Endothelial cell of umbilical vein (primary cell): ENCODE data around the gene TSC22D3. TPM values are rescaled to one million over a fixed set of nuclear protein-coding genes. Genes with fewer than 3 reads are reported as not detected.

ENCODE experiments used
- BruUV-seq: library from RNA; stranded (reverse); fragments of 400-500 nt; replicated peaks from 2 replicates; lab custom pipeline; 2021; lab: Mats Ljungman, UMichigan
- CTCF ChIA-PET: fragments of 300-600, 350-600 bp; sonication (Branson Sonifier 250); formaldehyde crosslinking; loops from one replicate; lab custom pipeline; 2021; ENCODE audit warnings: antibody characterized with exemption, inconsistent platforms; lab: Charles Lee
- POLR2A ChIA-PET: fragments of 300-600, 350-600 bp; sonication (Branson Sonifier 250); formaldehyde crosslinking; loops from one replicate; lab custom pipeline; 2021; ENCODE audit warnings: antibody characterized with exemption, inconsistent platforms; lab: Charles Lee
- DNase-seq: peaks from one replicate; pipeline ENCODE4 v3.0.0-alpha.2; 2011; ENCODE audit warnings: low read depth, low spot score
- FAIRE-seq: peaks from 2 replicates; lab custom pipeline; 2011; peaks lifted over from hg19 to GRCh38; lab: Jason Lieb, UNC
- H2AFZ ChIP-seq: 2 replicates; pipeline ENCODE4 v1.6.0; 2012; ENCODE audit warnings: low read depth, low read length, control low read depth, inconsistent platforms
- H3K27ac ChIP-seq: 2 replicates; pipeline ENCODE4 v1.5.1; 2011; ENCODE audit warnings: low read depth, mild to moderate bottlenecking, control low read depth, low read length, moderate library complexity; ENCODE audit not compliant: insufficient read depth
- H3K27me3 ChIP-seq, 2 experiments: 2 replicates each; pipeline versions ENCODE4 v1.6.0 to v1.6.1; 2011; ENCODE audit warnings: low read length in 2 of 2, mixed read lengths in 1 of 2; ENCODE audit not compliant: control insufficient read depth in 2 of 2, insufficient read depth in 2 of 2
- H3K36me3 ChIP-seq, 2 experiments: 2 replicates in 1 of 2; 3 replicates in 1 of 2; pipeline ENCODE4 v1.5.1; 2011; ENCODE audit warnings: low read length in 2 of 2, mild to moderate bottlenecking in 1 of 2, moderate library complexity in 1 of 2; ENCODE audit not compliant: control insufficient read depth in 2 of 2, insufficient read depth in 2 of 2; ENCODE audit errors: extremely low read depth in 1 of 2
- H3K4me1 ChIP-seq: 3 replicates; pipeline ENCODE4 v1.5.1; 2011; ENCODE audit warnings: mild to moderate bottlenecking, low read length; ENCODE audit not compliant: control insufficient read depth, insufficient read depth; ENCODE audit errors: extremely low read depth
- H3K4me2 ChIP-seq: 2 replicates; pipeline ENCODE4 v1.6.1; 2011; ENCODE audit warnings: low read length, control low read depth, mixed read lengths; ENCODE audit not compliant: insufficient read depth
- H3K4me3 ChIP-seq, 3 experiments: fragments of 200-600 bp in 1 of 3; sonication (generic), shearing (Covaris generic) in 1 of 3; replicated peaks in 1 of 3; 2 replicates each; pipeline ENCODE4 v1.5.1; 2011 to 2016; ENCODE audit warnings: control low read depth in 3 of 3, low read length in 3 of 3, mild to moderate bottlenecking in 2 of 3, inconsistent platforms in 1 of 3, low read depth in 1 of 3, moderate library complexity in 1 of 3; ENCODE audit not compliant: insufficient read depth in 1 of 3
- H3K79me2 ChIP-seq: 2 replicates; pipeline ENCODE4 v1.6.0; 2012; ENCODE audit warnings: low read length, inconsistent platforms; ENCODE audit not compliant: control insufficient read depth, insufficient read depth
- H3K9ac ChIP-seq: replicated peaks from 2 replicates; pipeline ENCODE3; 2011; ENCODE audit warnings: low read length, control low read depth; ENCODE audit not compliant: insufficient read depth; ENCODE audit errors: extremely low read depth
- H3K9me1 ChIP-seq: replicated peaks from 3 replicates; pipeline ENCODE4 v1.6.0; 2011; ENCODE audit warnings: mild to moderate bottlenecking, low read length; ENCODE audit not compliant: control insufficient read depth, insufficient read depth; ENCODE audit errors: extremely low read depth
- H3K9me3 ChIP-seq: replicated peaks from 2 replicates; pipeline ENCODE4 v1.5.1; 2012; ENCODE audit warnings: low read length, inconsistent platforms; ENCODE audit not compliant: control insufficient read depth, insufficient read depth
- H4K20me1 ChIP-seq: replicated peaks from 2 replicates; pipeline ENCODE3; 2011; ENCODE audit warnings: mild to moderate bottlenecking, low read length; ENCODE audit not compliant: control insufficient read depth, insufficient read depth; ENCODE audit errors: extremely low read depth
- CTCF ChIP-seq, 2 donors: IDR thresholded peaks; 1 replicate in 1 of 2; 2 replicates in 1 of 2; pipeline ENCODE4 v1.5.1; 2011; ENCODE audit warnings: low read length in 2 of 2, mild to moderate bottlenecking in 2 of 2, moderate library complexity in 2 of 2, control low read depth in 1 of 2, inconsistent platforms in 1 of 2, low read depth in 1 of 2; ENCODE audit not compliant: insufficient read depth in 1 of 2; ENCODE audit errors: extremely low read depth in 1 of 2
- EZH2 ChIP-seq: IDR thresholded peaks from 2 replicates; pipeline ENCODE4 v1.6.1; 2012; ENCODE audit warnings: borderline replicate concordance, low read depth, mild to moderate bottlenecking, moderate library complexity, low read length, inconsistent platforms; ENCODE audit not compliant: severe bottlenecking
- FOS ChIP-seq: IDR thresholded peaks from 2 replicates; pipeline ENCODE4 v1.6.1; 2011; ENCODE audit warnings: mild to moderate bottlenecking, low read length, moderate library complexity, borderline replicate concordance; ENCODE audit not compliant: insufficient read depth
- GATA2 ChIP-seq: IDR thresholded peaks from 2 replicates; pipeline ENCODE4 v1.7.0; 2011; ENCODE audit warnings: low read depth, mild to moderate bottlenecking, moderate library complexity, mixed read lengths, low read length; ENCODE audit not compliant: insufficient read length, insufficient read depth
- JUN ChIP-seq: IDR thresholded peaks from 2 replicates; pipeline ENCODE4 v1.6.1; 2011; ENCODE audit warnings: borderline replicate concordance, low read depth; ENCODE audit not compliant: insufficient read length, insufficient read depth
- MAX ChIP-seq: IDR thresholded peaks from 2 replicates; pipeline ENCODE4 v1.6.1; 2011; ENCODE audit not compliant: insufficient read depth, insufficient read length
- MYC ChIP-seq: IDR thresholded peaks from one replicate; pipeline ENCODE4 v1.6.1; 2011; ENCODE audit warnings: mild to moderate bottlenecking, low read depth, low read length
- POLR2A ChIP-seq: IDR thresholded peaks from 2 replicates; pipeline ENCODE4 v1.6.1; 2012; ENCODE audit warnings: low read depth, mild to moderate bottlenecking, control low read depth, low read length
- POLR2AphosphoS5 ChIP-seq: IDR thresholded peaks from 2 replicates; pipeline ENCODE4 v1.6.1; 2012; ENCODE audit warnings: low read depth, mild to moderate bottlenecking, control low read depth, low read length, moderate library complexity; ENCODE audit not compliant: insufficient read depth
- dilution Hi-C: fragments of 300-500 bp; cut with MboI; formaldehyde crosslinking; loops from one replicate; pipeline ENCODE4 v1.15.0; 2019; ENCODE audit warnings: low sequenced_read_pairs; ENCODE audit not compliant: extremely low pct_ligation_motif_present
- intact Hi-C: fragments of 100-400 bp; cut with micrococcal nuclease; formaldehyde crosslinking; loops from one replicate; pipeline ENCODE4 v1.10.0; 2022
- polyA plus RNA-seq, 4 experiments: library from polyadenylated mRNA; depleted of rRNA in 3 of 4; stranded (reverse) in 3 of 4; unstranded in 1 of 4; fragments of >200 nt; gene quantifications; 2 replicates each; pipeline versions ENCODE4 v1.2.1 to v1.2.3, GENCODE V29; 2011 to 2012; ENCODE audit warnings: missing spikeins in 1 of 4
- total RNA-seq: library from RNA; stranded (reverse); gene quantifications from 2 replicates; pipeline ENCODE4 v1.2.3, GENCODE V29; 2021

TSC22D3 gene
- total and polyA plus RNA-seq, 2 donors (not counting 3 experiments of a cell fraction or from before 2014, with no cell fraction given) = 21.1 to 37.4 TPM

- no peaks in the 10 kb centered on the region for H3K27me3 ChIP-seq
- POLR2A ChIA-PET = interaction anchor here (1.5 to 4.3 kb wide), 3 partner anchors 15 to 59 kb away, joined by 8 to 40 read pairs (median 8); partner anchors contain the start of gene TSC22D3
- peaks cover 14% of the 10 kb centered on the region for H3K79me2 ChIP-seq
- no peaks in the 10 kb centered on the region for H3K9me1 ChIP-seq
- no peak overlapping the region for H2AFZ ChIP-seq
- BruUV-seq = no TSS peak
- FAIRE-seq (peak; percentile 96), DNase-seq (peak; percentile 84)
- CTCF ChIA-PET = interaction anchor here (0.6 to 8.3 kb wide), 14 partner anchors 10 to 174 kb away, joined by 3 to 142 read pairs (median 6); partner anchors contain the start of genes NCBP2L and TSC22D3
- peak overlapping the region; percentile 49 to 84 (median 58) for H3K4me3 ChIP-seq
- intact Hi-C loops = loop anchor here (1.0 to 10.0 kb wide), 2 partner anchors 308 to 355 kb away; no protein-coding TSS in a partner anchor
- H3K4me2 ChIP-seq = peak overlapping the region; percentile 11
- H3K27ac ChIP-seq = peak overlapping the region; percentile 77
- dilution Hi-C loops = no loop called here
- peak overlapping the region; percentile 92 for H3K9ac ChIP-seq
- no peaks in the 10 kb centered on the region for H4K20me1 ChIP-seq
- no peak for TF ChIP-seq GATA2
- peak; percentile 11 for TF ChIP-seq MAX
- no peak for TF ChIP-seq CTCF (IDR thresholded peaks at IDR 0.05; ENCODE audit: extremely low read depth in 1 of 2, insufficient read depth in 1 of 2, low read depth in 1 of 2, low read length in 2 of 2)
- no peak for TF ChIP-seq MYC
- TF ChIP-seq POLR2AphosphoS5 = peak; percentile 72
- no peak for TF ChIP-seq FOS
- TF ChIP-seq POLR2A = peak; percentile 93
- no peak for TF ChIP-seq EZH2
- TF ChIP-seq JUN = no peak
- H3K4me1 ChIP-seq = peaks cover 11% of the 10 kb centered on the region
- H3K36me3 ChIP-seq = peaks cover 0 to 4% of the 10 kb centered on the region in 2 experiments
- no peaks in the 10 kb centered on the region for H3K9me3 ChIP-seq
Measured at GRCh38 chrX:107716816-107717700, 58.5 kb downstream of the TSC22D3 start.
